A673 (cell line): ENCODE data around the gene LRIG3.

Source experiments
- CTCF ChIP-seq: fragments of 300-800, 200-600 bp; sonication (generic); conservative IDR thresholded peaks from 2 replicates; pipeline ENCODE4 v1.5.1; 2017; ENCODE audit warnings: low read depth, mild to moderate bottlenecking, antibody characterized with exemption, low read length, moderate library complexity, mixed read lengths
- EZH2 ChIP-seq: fragments of 200-600 bp; sonication (generic); IDR thresholded peaks from 2 replicates; pipeline ENCODE4 v1.6.1; 2017; ENCODE audit warnings: borderline replicate concordance, low read depth, mild to moderate bottlenecking, mixed read lengths, antibody characterized with exemption, low read length; ENCODE audit not compliant: poor library complexity, severe bottlenecking

GRCh38 chr12:58893495-58893894 lies 26.8 kb downstream of the LRIG3 start:
- TF ChIP-seq CTCF (no peak), EZH2 (no peak)
